ENCODE data around the gene TREX2. TPM values are rescaled to one million over a fixed set of nuclear protein-coding genes. Genes with fewer than 3 reads are reported as not detected.

Gene TREX2
- total RNA-seq, 4 donors from 2014 or later = 0.78 to 2.3 (median 1.2) TPM; not detected in 1

- intact Hi-C loops (cut with DNase I) = no loop called here
- no peak overlapping the region for H3K27ac ChIP-seq (replicated peaks in 1 of 4)
- H3K27me3 ChIP-seq = peaks cover 0 to 9% (median 0%) of the 10 kb centered on the region in 4 donors
- DNase-seq (ENCODE audit: extremely low spot score) = no peak
- WGBS = 85% methylated on average over 19 of the region's 25 CpGs
- TF ChIP-seq POLR2A (IDR thresholded peaks at IDR 0.05; ENCODE audit: low read depth) (no peak), POLR2AphosphoS5 (IDR thresholded peaks at IDR 0.05) (no peak), CTCF (IDR thresholded peaks at IDR 0.05) (no peak), EP300 (IDR thresholded peaks at IDR 0.05) (no peak)
- peaks cover 0 to 10% (median 3%) of the 10 kb centered on the region in 4 donors for H3K36me3 ChIP-seq
- no peaks in the 10 kb centered on the region for H3K4me1 ChIP-seq
- H3K9me3 ChIP-seq = peaks cover 0 to 8% (median 0%) of the 10 kb centered on the region in 4 donors
- H3K4me3 ChIP-seq = no peak overlapping the region
These were observed 2.2 kb downstream of the TREX2 start for GRCh38 chrX:153443476-153444332.

- WGBS = 82% methylated on average over 3 of the region's 5 CpGs
- H3K9me3 ChIP-seq = peaks cover 0 to 8% (median 0%) of the 10 kb centered on the region in 4 donors
- TF ChIP-seq CTCF (IDR thresholded peaks at IDR 0.05) (no peak), EP300 (IDR thresholded peaks at IDR 0.05) (no peak), POLR2AphosphoS5 (IDR thresholded peaks at IDR 0.05) (no peak), POLR2A (IDR thresholded peaks at IDR 0.05; ENCODE audit: low read depth) (no peak)
- peaks cover 0 to 9% (median 0%) of the 10 kb centered on the region in 4 donors for H3K27me3 ChIP-seq
- no peak overlapping the region for H3K4me3 ChIP-seq
- intact Hi-C loops (cut with DNase I) = no loop called here
- DNase-seq (ENCODE audit: extremely low spot score) = no peak
- H3K27ac ChIP-seq (replicated peaks in 1 of 4) = no peak overlapping the region
- peaks cover 0 to 6% (median 2%) of the 10 kb centered on the region in 4 donors for H3K36me3 ChIP-seq
- no peaks in the 10 kb centered on the region for H3K4me1 ChIP-seq
These were observed 3.4 kb downstream of the TREX2 start for GRCh38 chrX:153442463-153442862.

GRCh38 chrX:153441981-153442380 lies 3.9 kb downstream of the TREX2 start:
- Histone ChIP-seq H3K9me3 (peaks cover 0 to 8% (median 0%) of the 10 kb centered on the region in 4 donors), H3K4me1 (no peaks in the 10 kb centered on the region), H3K4me3 (no peak overlapping the region), H3K36me3 (peaks cover 0 to 1% (median 0%) of the 10 kb centered on the region in 4 donors), H3K27ac (replicated peaks in 1 of 4) (no peak overlapping the region), H3K27me3 (peaks cover 0 to 9% (median 0%) of the 10 kb centered on the region in 4 donors)
- no peak for DNase-seq (ENCODE audit: extremely low spot score)
- TF ChIP-seq EP300 (IDR thresholded peaks at IDR 0.05) = no peak
- no peak for TF ChIP-seq POLR2AphosphoS5 (IDR thresholded peaks at IDR 0.05)
- no peak for TF ChIP-seq POLR2A (IDR thresholded peaks at IDR 0.05; ENCODE audit: low read depth)
- no peak for TF ChIP-seq CTCF (IDR thresholded peaks at IDR 0.05)
- intact Hi-C loops (cut with DNase I) = no loop called here
- 76% methylated on average over 4 of the region's 9 CpGs for WGBS

GRCh38 chrX:153441296-153441695 lies 4.6 kb downstream of the TREX2 start:
- H3K9me3 ChIP-seq = peaks cover 0 to 8% (median 0%) of the 10 kb centered on the region in 4 donors
- 75% methylated on average over 7 of the region's 7 CpGs for WGBS
- DNase-seq (ENCODE audit: extremely low spot score) = no peak
- intact Hi-C loops (cut with DNase I) = no loop called here
- H3K36me3 ChIP-seq = no peaks in the 10 kb centered on the region
- no peak overlapping the region for H3K4me3 ChIP-seq
- TF ChIP-seq CTCF (IDR thresholded peaks at IDR 0.05) (no peak), POLR2A (IDR thresholded peaks at IDR 0.05; ENCODE audit: low read depth) (no peak), EP300 (IDR thresholded peaks at IDR 0.05) (no peak), POLR2AphosphoS5 (IDR thresholded peaks at IDR 0.05) (no peak)
- peaks cover 0 to 9% (median 0%) of the 10 kb centered on the region in 4 donors for H3K27me3 ChIP-seq
- no peak overlapping the region for H3K27ac ChIP-seq (replicated peaks in 1 of 4)
- H3K4me1 ChIP-seq = no peaks in the 10 kb centered on the region

Data from esophagus muscularis mucosa (tissue), 4 donors.